IMR-90 (cell line): ENCODE measurements around the gene ZNF470. TPM values are rescaled to one million over a fixed set of nuclear protein-coding genes. Genes with fewer than 3 reads are reported as not detected.

Experiments
- ATAC-seq: fragments of 200-7000 bp; cut with Tn5 transposase; 2 replicates; pipeline ENCODE4 v1.9.1; 2020; ENCODE audit warnings: low read depth, mild to moderate bottlenecking, moderate library complexity
- BruUV-seq: library from RNA; stranded (reverse); fragments of 400-500 nt; replicated peaks from 2 replicates; lab custom pipeline; 2021; lab: Mats Ljungman, UMichigan
- CTCF ChIA-PET: fragments of 300-600 bp; formaldehyde crosslinking; extraction: SDS; loops from one replicate; lab custom pipeline; 2021; ENCODE audit warnings: antibody characterized with exemption; lab: Yijun Ruan, JAX
- POLR2A ChIA-PET: fragments of 300-600 bp; sonication (Branson Sonifier 250); formaldehyde crosslinking; loops from one replicate; lab custom pipeline; 2022; ENCODE audit warnings: antibody characterized with exemption; ENCODE audit not compliant: unreplicated experiment; lab: Charles Lee
- DNase-seq: peaks from one replicate; pipeline ENCODE4 v3.0.0; 2013
- H2AFZ ChIP-seq: replicated peaks from 2 replicates; pipeline ENCODE3; 2013; ENCODE audit warnings: low read length, mild to moderate bottlenecking; ENCODE audit not compliant: poor library complexity
- H2AK5ac ChIP-seq: 2 replicates; pipeline ENCODE4 v1.6.1; 2013; ENCODE audit warnings: low read depth, low read length, inconsistent platforms
- H2AK9ac ChIP-seq: replicated peaks from 2 replicates; pipeline ENCODE3; 2013; ENCODE audit warnings: mild to moderate bottlenecking, low read depth, low read length, moderate library complexity; ENCODE audit not compliant: poor library complexity
- H2BK120ac ChIP-seq: 2 replicates; pipeline ENCODE4 v1.6.1; 2013; ENCODE audit warnings: low read depth, low read length, inconsistent platforms
- H2BK15ac ChIP-seq: 3 replicates; pipeline ENCODE4 v1.6.1; 2013; ENCODE audit warnings: low read depth, low read length, inconsistent platforms
- H2BK20ac ChIP-seq: 2 replicates; pipeline ENCODE4 v1.6.1; 2013; ENCODE audit warnings: low read depth, mild to moderate bottlenecking, inconsistent platforms, low read length, moderate library complexity
- H2BK5ac ChIP-seq: 2 replicates; pipeline ENCODE4 v1.6.1; 2013; ENCODE audit warnings: mild to moderate bottlenecking, low read depth, low read length, inconsistent platforms; ENCODE audit not compliant: poor library complexity, severe bottlenecking
- H3K14ac ChIP-seq: replicated peaks from 2 replicates; pipeline ENCODE4 v1.6.1; 2013; ENCODE audit warnings: low read depth, low read length, inconsistent platforms
- H3K18ac ChIP-seq: 2 replicates; pipeline ENCODE4 v1.6.1; 2013; ENCODE audit warnings: low read depth, low read length, control low read depth
- H3K23ac ChIP-seq: 2 replicates; pipeline ENCODE4 v1.6.1; 2013; ENCODE audit warnings: low read depth, low read length, inconsistent platforms
- H3K27ac ChIP-seq: 2 replicates; pipeline ENCODE4 v1.5.1; 2013; ENCODE audit warnings: mild to moderate bottlenecking, control low read depth, low read length; ENCODE audit not compliant: insufficient read depth
- H3K27me3 ChIP-seq: 2 replicates; pipeline ENCODE4 v1.6.1; 2013; ENCODE audit warnings: low read length; ENCODE audit not compliant: control insufficient read depth, insufficient read depth
- H3K36me3 ChIP-seq: 2 replicates; pipeline ENCODE4 v1.6.1; 2013; ENCODE audit warnings: low read length, mixed read lengths; ENCODE audit not compliant: control insufficient read depth, insufficient read depth
- H3K4ac ChIP-seq: 2 replicates; pipeline ENCODE4 v1.6.1; 2013; ENCODE audit warnings: low read depth, low read length, inconsistent platforms
- H3K4me1 ChIP-seq: 2 replicates; pipeline ENCODE4 v1.6.1; 2013; ENCODE audit warnings: low read length, mixed read lengths; ENCODE audit not compliant: control insufficient read depth, insufficient read depth
- H3K4me2 ChIP-seq: 2 replicates; pipeline ENCODE4 v1.6.1; 2013; ENCODE audit warnings: low read depth, mild to moderate bottlenecking, control low read depth, low read length, moderate library complexity
- H3K4me3 ChIP-seq: 2 replicates; pipeline ENCODE4 v1.5.1; 2013; ENCODE audit warnings: low read depth, mild to moderate bottlenecking, control low read depth, low read length, moderate library complexity; ENCODE audit not compliant: insufficient read depth
- H3K56ac ChIP-seq: 2 replicates; pipeline ENCODE4 v1.6.1; 2013; ENCODE audit warnings: low read length, inconsistent platforms; ENCODE audit not compliant: insufficient read depth; ENCODE audit errors: extremely low read depth
- H3K79me1 ChIP-seq, 2 experiments: 2 replicates each; pipeline ENCODE4 v1.6.1; 2013; ENCODE audit warnings: low read length in 2 of 2, inconsistent platforms in 1 of 2, low read depth in 1 of 2
- H3K9ac ChIP-seq: 2 replicates; pipeline ENCODE4 v1.6.1; 2013; ENCODE audit warnings: low read depth, low read length, control low read depth
- H3K9me1 ChIP-seq: 2 replicates; pipeline ENCODE4 v1.6.1; 2013; ENCODE audit warnings: low read length, inconsistent platforms; ENCODE audit not compliant: insufficient read depth
- H3K9me3 ChIP-seq: 2 replicates; pipeline ENCODE4 v1.6.1; 2013; ENCODE audit warnings: low read length; ENCODE audit not compliant: control insufficient read depth, insufficient read depth
- H4K20me1 ChIP-seq: 2 replicates; pipeline ENCODE4 v1.6.1; 2013; ENCODE audit warnings: low read length, inconsistent platforms; ENCODE audit not compliant: insufficient read depth
- H4K5ac ChIP-seq: 2 replicates; pipeline ENCODE4 v1.6.1; 2013; ENCODE audit warnings: mild to moderate bottlenecking, low read depth, low read length, control low read depth
- H4K8ac ChIP-seq, 2 experiments: 2 replicates each; pipeline ENCODE4 v1.6.1; 2013; ENCODE audit warnings: low read depth in 2 of 2, low read length in 2 of 2, control low read depth in 1 of 2, inconsistent platforms in 1 of 2
- H4K91ac ChIP-seq: 2 replicates; pipeline ENCODE4 v1.6.1; 2013; ENCODE audit warnings: low read depth, low read length, inconsistent platforms; ENCODE audit not compliant: insufficient read depth
- BHLHE40 ChIP-seq: fragments of 150-350 bp; IDR thresholded peaks from 2 replicates; pipeline ENCODE4 v1.6.1; 2016; ENCODE audit warnings: mild to moderate bottlenecking, low read depth, low read length
- CEBPB ChIP-seq: IDR thresholded peaks from 2 replicates; pipeline ENCODE4 v1.6.1; 2012; ENCODE audit warnings: low read depth, low read length, improper control_type of control experiment
- CHD1 ChIP-seq: IDR thresholded peaks from 2 replicates; pipeline ENCODE4 v1.6.1; 2012; ENCODE audit warnings: low read depth, low read length, improper control_type of control experiment
- FOS ChIP-seq: fragments of 150-350 bp; IDR thresholded peaks from 2 replicates; pipeline ENCODE4 v1.6.1; 2016; ENCODE audit warnings: low read depth, low read length
- MAFK ChIP-seq: IDR thresholded peaks from 2 replicates; pipeline ENCODE4 v1.6.1; 2012; ENCODE audit warnings: low read depth, low read length, improper control_type of control experiment
- MAZ ChIP-seq: IDR thresholded peaks from 2 replicates; pipeline ENCODE4 v1.6.1; 2012; ENCODE audit warnings: low read depth, mild to moderate bottlenecking, low read length, improper control_type of control experiment, moderate library complexity, borderline replicate concordance
- NFE2L2 ChIP-seq: fragments of 150-350 bp; IDR thresholded peaks from 2 replicates; pipeline ENCODE4 v1.6.1; 2016; ENCODE audit warnings: low read depth, mild to moderate bottlenecking, low read length
- POLR2A ChIP-seq: IDR thresholded peaks from 2 replicates; pipeline ENCODE4 v1.6.1; 2012; ENCODE audit warnings: mild to moderate bottlenecking, low read depth, low read length
- RFX5 ChIP-seq: IDR thresholded peaks from 2 replicates; pipeline ENCODE4 v1.8.0; 2012; ENCODE audit warnings: low read depth, mild to moderate bottlenecking, low read length, moderate library complexity
- SMC3 ChIP-seq: fragments of 150-350 bp; IDR thresholded peaks from 2 replicates; pipeline ENCODE4 v1.6.1; 2016; ENCODE audit warnings: low read depth, mild to moderate bottlenecking, antibody characterized with exemption, low read length, moderate library complexity
- WGBS, 2 experiments: methylation state at CpG; one replicate each; pipeline versions ENCODE4 v1.1.5 to v1.1.7; 2013; ENCODE audit warnings: missing lambda C conversion rate in 2 of 2; ENCODE audit not compliant: insufficient read length in 1 of 2; ENCODE audit errors: extremely low coverage in 2 of 2; 5-methylcytosine and 5-hydroxymethylcytosine counted together
- dilution Hi-C: fragments of 300-500 bp; cut with HindIII; formaldehyde crosslinking; loops from one replicate; pipeline ENCODE4 v1.14.3; 2018; ENCODE audit warnings: low sequenced_read_pairs; ENCODE audit not compliant: unreplicated experiment
- in situ Hi-C: fragments of 300-500 bp; cut with MboI; formaldehyde crosslinking; loops from 3 replicates; pipeline ENCODE4 v1.14.3; 2019; ENCODE audit warnings: low sequenced_read_pairs, inconsistent platforms, mixed read lengths
- intact Hi-C: fragments of 100-400 bp; cut with micrococcal nuclease; formaldehyde crosslinking; loops from 2 replicates; pipeline ENCODE4 v1.10.0; 2022
- polyA plus RNA-seq, 3 experiments: library from polyadenylated mRNA; depleted of rRNA; stranded (reverse); fragments of >200 nt; gene quantifications; 2 replicates each; pipeline ENCODE4 v1.2.3, GENCODE V29; 2012; ENCODE audit warnings: low replicate concordance in 1 of 3
- total RNA-seq: library from RNA; depleted of rRNA; stranded (reverse); fragments of >200 nt; gene quantifications from 2 replicates; pipeline ENCODE4 v1.2.3, GENCODE V29; 2012
- TF ChIP-seq, protein P1 (sequence below): fragments of 150-350 bp; IDR thresholded peaks from 2 replicates; pipeline ENCODE4 v1.6.1; 2016; ENCODE audit warnings: low read depth, mild to moderate bottlenecking, low read length, moderate library complexity, borderline replicate concordance
- TF ChIP-seq, protein P2 (sequence below): conservative IDR thresholded peaks from 2 replicates; pipeline ENCODE4 v1.5.1; 2012; ENCODE audit warnings: mild to moderate bottlenecking, low read depth, low read length, improper control_type of control experiment
- TF ChIP-seq, protein P3 (sequence below): fragments of 150-350 bp; IDR thresholded peaks from 2 replicates; pipeline ENCODE4 v1.6.1; 2017; ENCODE audit warnings: mild to moderate bottlenecking, antibody characterized with exemption, low read length, low read depth

Gene ZNF470
- total and polyA plus RNA-seq, 2 of the 4 experiments (the other 2 are of a cell fraction), result 1.7 to 3.8 TPM

DNA sequence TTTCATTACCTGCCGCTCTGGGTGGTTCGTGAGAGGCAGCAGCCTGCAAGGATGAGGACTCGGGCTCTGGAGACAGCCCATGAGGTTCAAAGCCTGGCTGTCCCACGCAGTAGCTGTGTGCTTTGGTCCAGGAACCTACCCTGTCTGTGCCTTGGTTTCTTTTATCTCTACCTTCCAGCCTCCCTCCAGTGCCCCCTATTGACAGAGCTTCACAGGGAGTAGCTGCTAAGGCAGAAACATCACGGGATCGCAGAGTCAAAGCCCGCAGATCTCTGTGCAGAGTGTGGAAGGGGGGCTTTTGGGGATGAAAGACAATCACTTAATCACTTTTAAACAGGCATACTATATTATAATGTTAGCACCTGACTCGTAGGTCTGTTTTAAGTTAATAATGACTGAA, 44.0 kb downstream of the ZNF470 start:
- CTCF ChIA-PET, result no interaction called here
- in situ Hi-C loops, result no loop called here

More for the DNA sequence above, 44.0 kb downstream of the ZNF470 start:
- Histone ChIP-seq H3K9ac (no peak overlapping the region), H2BK20ac (no peak overlapping the region), H3K79me1 (peaks cover 15 to 18% of the 10 kb centered on the region in 2 experiments), H3K27ac (no peak overlapping the region), H3K4me3 (no peak overlapping the region), H3K14ac (no peak overlapping the region), H2BK5ac (no peak overlapping the region), H2BK15ac (no peak overlapping the region), H3K4me2 (no peak overlapping the region), H4K5ac (no peak overlapping the region), H4K20me1 (no peaks in the 10 kb centered on the region), H2AK9ac (no peak overlapping the region), H4K91ac (no peak overlapping the region), H3K4ac (no peak overlapping the region), H4K8ac (no peak overlapping the region), H2AFZ (no peak overlapping the region), H3K36me3 (peaks cover 16% of the 10 kb centered on the region), H3K56ac (no peak overlapping the region), H3K23ac (no peak overlapping the region), H3K27me3 (no peaks in the 10 kb centered on the region), H3K18ac (no peak overlapping the region), H2BK120ac (no peak overlapping the region), H3K9me1 (no peaks in the 10 kb centered on the region), H3K4me1 (no peaks in the 10 kb centered on the region), H3K9me3 (peaks cover 51% of the 10 kb centered on the region), H2AK5ac (no peak overlapping the region)
- intact Hi-C loops (no loop called here), dilution Hi-C loops (no loop called here)
- DNase-seq (no peak), ATAC-seq (no peak)
- no peak for TF ChIP-seq FOS
- TF ChIP-seq, protein P1, sequence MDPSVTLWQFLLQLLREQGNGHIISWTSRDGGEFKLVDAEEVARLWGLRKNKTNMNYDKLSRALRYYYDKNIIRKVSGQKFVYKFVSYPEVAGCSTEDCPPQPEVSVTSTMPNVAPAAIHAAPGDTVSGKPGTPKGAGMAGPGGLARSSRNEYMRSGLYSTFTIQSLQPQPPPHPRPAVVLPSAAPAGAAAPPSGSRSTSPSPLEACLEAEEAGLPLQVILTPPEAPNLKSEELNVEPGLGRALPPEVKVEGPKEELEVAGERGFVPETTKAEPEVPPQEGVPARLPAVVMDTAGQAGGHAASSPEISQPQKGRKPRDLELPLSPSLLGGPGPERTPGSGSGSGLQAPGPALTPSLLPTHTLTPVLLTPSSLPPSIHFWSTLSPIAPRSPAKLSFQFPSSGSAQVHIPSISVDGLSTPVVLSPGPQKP, result no peak
- TF ChIP-seq MAFK, result no peak
- no peak for TF ChIP-seq CEBPB
- TF ChIP-seq, protein P2, sequence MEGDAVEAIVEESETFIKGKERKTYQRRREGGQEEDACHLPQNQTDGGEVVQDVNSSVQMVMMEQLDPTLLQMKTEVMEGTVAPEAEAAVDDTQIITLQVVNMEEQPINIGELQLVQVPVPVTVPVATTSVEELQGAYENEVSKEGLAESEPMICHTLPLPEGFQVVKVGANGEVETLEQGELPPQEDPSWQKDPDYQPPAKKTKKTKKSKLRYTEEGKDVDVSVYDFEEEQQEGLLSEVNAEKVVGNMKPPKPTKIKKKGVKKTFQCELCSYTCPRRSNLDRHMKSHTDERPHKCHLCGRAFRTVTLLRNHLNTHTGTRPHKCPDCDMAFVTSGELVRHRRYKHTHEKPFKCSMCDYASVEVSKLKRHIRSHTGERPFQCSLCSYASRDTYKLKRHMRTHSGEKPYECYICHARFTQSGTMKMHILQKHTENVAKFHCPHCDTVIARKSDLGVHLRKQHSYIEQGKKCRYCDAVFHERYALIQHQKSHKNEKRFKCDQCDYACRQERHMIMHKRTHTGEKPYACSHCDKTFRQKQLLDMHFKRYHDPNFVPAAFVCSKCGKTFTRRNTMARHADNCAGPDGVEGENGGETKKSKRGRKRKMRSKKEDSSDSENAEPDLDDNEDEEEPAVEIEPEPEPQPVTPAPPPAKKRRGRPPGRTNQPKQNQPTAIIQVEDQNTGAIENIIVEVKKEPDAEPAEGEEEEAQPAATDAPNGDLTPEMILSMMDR, result no peak
- TF ChIP-seq, protein P3, sequence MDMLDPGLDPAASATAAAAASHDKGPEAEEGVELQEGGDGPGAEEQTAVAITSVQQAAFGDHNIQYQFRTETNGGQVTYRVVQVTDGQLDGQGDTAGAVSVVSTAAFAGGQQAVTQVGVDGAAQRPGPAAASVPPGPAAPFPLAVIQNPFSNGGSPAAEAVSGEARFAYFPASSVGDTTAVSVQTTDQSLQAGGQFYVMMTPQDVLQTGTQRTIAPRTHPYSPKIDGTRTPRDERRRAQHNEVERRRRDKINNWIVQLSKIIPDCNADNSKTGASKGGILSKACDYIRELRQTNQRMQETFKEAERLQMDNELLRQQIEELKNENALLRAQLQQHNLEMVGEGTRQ, result no peak
- TF ChIP-seq RFX5, result no peak
- no peak for TF ChIP-seq MAZ
- no peak for TF ChIP-seq CHD1
- no peak for TF ChIP-seq POLR2A
- no peak for TF ChIP-seq NFE2L2
- no peak for TF ChIP-seq SMC3
- no peak for TF ChIP-seq BHLHE40
- BruUV-seq, result no TSS peak
- no CpG with 5 or more reads among the region's 8 CpGs for WGBS, 2 experiments
- POLR2A ChIA-PET, result no interaction called here
